Astrocyte of the cerebellum (primary cell): ENCODE results near the gene ZP3.
A peak's percentile ranks its signal among the peaks of the same experiment; 100 is the strongest.
"Not testable (repeated sequence)": the region's sequence is repeated elsewhere in the genome, so short reads cannot be mapped to it uniquely, and the experiment has no call there.

Experiments
- DNase-seq: peaks from one replicate; pipeline ENCODE4 v3.0.0-alpha.2; 2011; ENCODE audit warnings: low read depth
- H3K4me3 ChIP-seq: 2 replicates; pipeline ENCODE4 v1.5.1; 2011; ENCODE audit warnings: mild to moderate bottlenecking, low read depth, low read length, moderate library complexity
- in situ Hi-C: cut with HindIII; loops from 2 replicates; pipeline ENCODE4 v1.10.0; 2017; ENCODE audit warnings: low sequenced_read_pairs
- TF ChIP-seq, protein P1 (sequence below): IDR thresholded peaks from 2 replicates; pipeline ENCODE4 v1.5.1; 2012; ENCODE audit warnings: low read length, low read depth, moderate library complexity, mild to moderate bottlenecking; ENCODE audit errors: missing control alignments

Gene ZP3

DNA sequence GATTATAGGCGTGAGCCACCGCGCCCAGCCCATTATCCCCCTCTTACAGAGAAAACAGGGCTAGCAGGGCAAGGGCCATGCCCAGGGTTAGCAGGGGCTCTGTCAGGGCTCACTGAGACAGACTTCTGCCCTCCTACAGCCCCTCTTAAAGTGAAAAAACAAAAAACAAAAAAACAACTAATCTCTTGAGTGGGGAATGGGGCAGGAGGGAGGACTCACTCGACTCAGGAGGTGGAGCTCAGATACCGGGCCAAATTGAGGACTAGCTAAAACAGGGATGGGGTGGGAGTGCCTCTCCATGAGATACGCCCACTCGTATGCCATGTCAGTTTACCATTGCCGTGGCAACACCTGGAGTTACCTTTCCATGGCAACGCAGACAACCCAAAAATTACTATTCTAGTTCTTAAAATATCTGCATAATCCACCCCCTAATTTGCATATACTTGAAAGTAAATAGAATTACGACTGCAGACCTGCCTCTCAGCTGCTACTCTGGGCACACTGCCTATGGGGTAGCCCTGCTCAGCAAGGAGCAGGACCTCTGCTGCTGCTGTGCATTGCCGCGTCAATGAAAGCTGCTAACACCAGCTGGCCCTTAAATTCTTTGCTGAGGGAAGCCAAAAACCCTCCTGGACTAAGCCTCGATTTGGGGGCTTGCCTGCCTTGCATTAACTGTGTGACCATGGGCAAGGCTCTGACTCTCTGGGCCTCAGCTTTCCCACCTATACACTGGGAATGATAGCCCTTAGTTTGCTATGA lies 28.6 kb upstream of the ZP3 start:
- no peak for DNase-seq
- TF ChIP-seq, protein P1, sequence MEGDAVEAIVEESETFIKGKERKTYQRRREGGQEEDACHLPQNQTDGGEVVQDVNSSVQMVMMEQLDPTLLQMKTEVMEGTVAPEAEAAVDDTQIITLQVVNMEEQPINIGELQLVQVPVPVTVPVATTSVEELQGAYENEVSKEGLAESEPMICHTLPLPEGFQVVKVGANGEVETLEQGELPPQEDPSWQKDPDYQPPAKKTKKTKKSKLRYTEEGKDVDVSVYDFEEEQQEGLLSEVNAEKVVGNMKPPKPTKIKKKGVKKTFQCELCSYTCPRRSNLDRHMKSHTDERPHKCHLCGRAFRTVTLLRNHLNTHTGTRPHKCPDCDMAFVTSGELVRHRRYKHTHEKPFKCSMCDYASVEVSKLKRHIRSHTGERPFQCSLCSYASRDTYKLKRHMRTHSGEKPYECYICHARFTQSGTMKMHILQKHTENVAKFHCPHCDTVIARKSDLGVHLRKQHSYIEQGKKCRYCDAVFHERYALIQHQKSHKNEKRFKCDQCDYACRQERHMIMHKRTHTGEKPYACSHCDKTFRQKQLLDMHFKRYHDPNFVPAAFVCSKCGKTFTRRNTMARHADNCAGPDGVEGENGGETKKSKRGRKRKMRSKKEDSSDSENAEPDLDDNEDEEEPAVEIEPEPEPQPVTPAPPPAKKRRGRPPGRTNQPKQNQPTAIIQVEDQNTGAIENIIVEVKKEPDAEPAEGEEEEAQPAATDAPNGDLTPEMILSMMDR, result no peak
- in situ Hi-C loops, result no loop called here

DNA sequence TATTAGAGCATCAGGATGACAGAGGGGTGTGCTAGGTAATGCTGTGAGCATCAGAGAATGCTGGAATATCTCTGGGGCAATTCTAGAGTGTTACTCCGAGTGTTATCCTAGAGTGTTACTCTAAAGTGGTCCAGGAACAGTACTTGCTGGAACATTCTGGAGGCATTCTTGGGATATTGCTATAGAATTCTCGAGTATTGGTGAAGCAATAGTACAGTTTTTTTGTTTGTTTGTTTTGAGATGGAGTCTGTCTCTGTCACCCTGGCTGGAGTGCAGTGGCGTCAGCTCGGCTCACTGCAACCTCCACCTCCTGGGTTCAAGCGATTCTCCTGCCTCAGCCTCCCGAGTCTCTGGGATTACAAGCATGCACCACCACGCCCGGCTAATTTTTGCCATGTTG lies 27.9 kb upstream of the ZP3 start:
- TF ChIP-seq, protein P1, result no peak
- no peak overlapping the region for H3K4me3 ChIP-seq
- DNase-seq, result no peak
- in situ Hi-C loops, result no loop called here

More for the DNA sequence above, 28.6 kb upstream of the ZP3 start:
- no peak overlapping the region for H3K4me3 ChIP-seq

DNA sequence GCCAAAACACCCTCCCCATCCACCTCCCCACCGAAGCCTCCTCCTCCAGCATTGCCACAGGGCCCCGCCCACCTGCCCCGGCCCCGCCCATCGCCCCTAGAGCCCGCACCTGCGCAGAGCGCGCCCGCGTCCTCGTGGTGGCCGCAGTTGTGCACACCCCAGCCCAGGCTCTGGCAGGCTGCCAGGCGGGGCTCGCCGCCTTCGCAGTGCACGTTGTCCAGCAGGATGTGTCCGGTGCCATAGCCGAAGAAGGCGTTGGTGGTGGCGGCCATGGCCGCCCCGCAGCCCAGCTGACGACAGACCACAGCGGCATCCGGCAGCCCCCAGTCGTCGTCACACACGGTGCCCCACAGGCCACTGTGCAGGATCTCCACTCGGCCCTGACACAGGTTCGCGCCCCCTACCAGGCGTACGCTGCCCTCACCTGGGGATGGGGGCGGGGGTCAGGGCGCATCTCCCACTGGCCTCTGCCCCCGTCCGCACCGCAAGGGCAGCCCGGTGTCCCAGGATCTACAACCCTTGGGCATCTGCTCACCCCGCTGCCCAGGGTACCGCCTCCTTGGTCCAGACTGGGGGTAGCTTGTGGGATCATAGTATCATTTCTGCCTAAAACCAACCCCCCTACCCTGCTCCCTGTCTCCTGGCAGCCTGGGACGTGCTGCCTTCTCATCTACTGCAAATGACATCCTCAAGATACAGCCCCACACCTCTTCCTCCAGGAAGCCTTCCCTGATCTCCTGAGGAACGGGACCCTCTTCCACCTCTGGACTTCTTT lies 27.2 kb upstream of the ZP3 start:
- in situ Hi-C loops, result no loop called here
- H3K4me3 ChIP-seq, result peak overlapping the region; percentile 36
- no peak for DNase-seq
- TF ChIP-seq, protein P1, result no peak

DNA sequence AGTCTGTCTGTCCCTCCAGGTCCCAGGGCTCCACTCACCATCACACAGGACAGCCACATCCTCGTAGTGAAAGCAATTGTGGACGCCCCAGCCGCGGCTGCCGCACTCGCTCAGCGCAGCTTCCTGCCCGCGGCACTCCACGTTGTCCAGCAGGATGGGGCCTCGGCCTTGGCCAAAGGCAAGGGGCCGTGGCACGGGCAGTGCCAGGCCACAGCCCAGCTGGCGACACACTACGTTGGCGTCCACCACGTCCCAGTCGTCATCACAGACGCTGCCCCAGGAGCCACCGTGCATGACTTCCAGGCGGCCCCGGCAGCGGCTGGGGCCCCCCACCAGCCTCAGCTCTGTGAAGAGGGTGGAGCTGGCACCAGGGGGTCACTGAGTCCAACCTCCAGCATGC lies 24.5 kb upstream of the ZP3 start:
- no peak for DNase-seq
- in situ Hi-C loops, result no loop called here
- TF ChIP-seq, protein P1, result no peak
- no peak overlapping the region for H3K4me3 ChIP-seq

DNA sequence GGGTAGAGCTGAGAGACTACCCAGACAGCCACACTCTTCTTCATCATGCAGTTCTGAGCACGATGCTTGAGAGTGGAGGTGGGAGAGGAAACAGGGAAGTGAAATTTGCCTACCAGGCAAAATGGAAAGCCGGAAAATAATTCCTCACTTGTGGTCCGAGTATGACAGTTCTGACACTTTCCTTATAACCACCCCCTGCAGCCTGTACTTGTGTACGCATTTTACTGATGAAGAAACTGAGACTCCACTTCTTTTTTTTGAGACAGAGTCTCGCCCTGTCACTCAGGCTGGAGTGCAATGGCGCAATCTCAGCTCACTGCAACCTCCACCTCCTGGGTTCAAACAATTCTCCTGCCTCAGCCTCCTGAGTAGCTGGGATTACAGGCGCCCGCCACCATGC lies 21.7 kb upstream of the ZP3 start:
- DNase-seq, H3K4me3 ChIP-seq, in situ Hi-C loops: not testable (repeated sequence)

DNA sequence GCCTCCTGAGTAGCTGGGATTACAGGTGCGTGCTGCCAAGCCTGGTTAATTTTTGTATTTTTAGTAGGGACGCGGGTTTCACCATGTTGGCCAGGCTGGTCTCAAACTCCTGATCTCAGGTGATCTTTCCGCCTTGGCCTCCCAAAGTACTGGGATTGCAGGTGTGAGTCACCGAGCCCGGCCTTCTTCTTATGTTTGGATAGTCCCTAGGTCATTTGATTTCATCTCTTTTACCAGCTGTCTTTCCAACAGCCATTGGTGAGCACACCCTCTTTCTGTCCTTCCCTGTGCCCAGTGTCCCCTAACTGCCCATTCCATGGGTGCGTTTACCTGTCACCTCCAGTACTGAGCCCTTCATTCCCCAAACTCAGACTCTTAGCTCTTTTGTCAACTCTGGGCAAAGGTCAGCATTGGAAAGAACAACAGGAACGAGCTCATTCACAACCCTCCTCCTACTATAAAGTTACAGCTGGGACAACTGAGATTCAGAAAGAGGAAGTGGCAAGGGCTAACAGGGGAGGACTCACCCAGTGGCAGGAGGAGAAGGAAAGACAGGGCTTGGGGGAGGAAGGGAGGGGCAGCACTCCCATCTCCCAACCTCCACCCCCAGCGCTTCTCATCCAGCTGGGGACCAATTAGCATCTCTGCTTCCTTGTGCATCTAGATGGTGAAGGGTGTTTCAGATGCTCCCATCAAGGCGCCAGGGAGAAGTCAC lies 20.8 kb upstream of the ZP3 start:
- TF ChIP-seq, protein P1, result no peak
- in situ Hi-C loops, result no loop called here
- H3K4me3 ChIP-seq, result no peak overlapping the region
- DNase-seq, result no peak
